NCI-H446 treated with DMSO at 0.1 percent for 48 hours (cell line): Measurements from ENCODE around the gene SEPTIN7.

ENCODE experiments used
- DNase-seq: peaks from one replicate; lab custom pipeline; 2025; lab: John Stamatoyannopoulos, UW

Gene SEPTIN7

GRCh38 chr7:35831208-35831607, 30.4 kb downstream of the SEPTIN7 start:
- no peak for DNase-seq

GRCh38 chr7:35839860-35840854, 39.3 kb downstream of the SEPTIN7 start:
- DNase-seq = no peak

- DNase-seq = no peak
Measured at GRCh38 chr7:35846816-35847412, 46.1 kb downstream of the SEPTIN7 start.

- DNase-seq = no peak
Measured at GRCh38 chr7:35848725-35849124, 47.9 kb downstream of the SEPTIN7 start.

GRCh38 chr7:35849158-35849831, 48.4 kb downstream of the SEPTIN7 start:
- DNase-seq = no peak

GRCh38 chr7:35849954-35850353, 49.1 kb downstream of the SEPTIN7 start:
- no peak for DNase-seq
